T47D (cell line): ENCODE data around the gene BRD9.
"Not testable (repeated sequence)": the region's sequence is repeated elsewhere in the genome, so short reads cannot be mapped to it uniquely, and the experiment has no call there.

Experiments
- DNase-seq, 2 experiments: peaks; one replicate each; pipeline versions ENCODE4 v3.0.0 to v3.0.0-alpha.2; 2011 to 2012; ENCODE audit warnings: low read depth in 1 of 2, low spot score in 1 of 2
- JUND ChIP-seq: IDR thresholded peaks from 2 replicates; pipeline ENCODE4 v1.6.1; 2012; ENCODE audit warnings: low read depth
- in situ Hi-C: cut with HindIII; loops from 2 replicates; pipeline ENCODE4 v1.10.0; 2016; ENCODE audit warnings: low sequenced_read_pairs, low pct_unique_long_range_greater_than_20kb

BRD9 gene

GRCh38 chr5:931570-932145 lies 39.1 kb upstream of the BRD9 start:
- in situ Hi-C loops: no loop called here
- TF ChIP-seq JUND: no peak
- no peak for DNase-seq

- TF ChIP-seq JUND: no peak
- in situ Hi-C loops: no loop called here
- DNase-seq: peak in 1 of 2 experiments; percentile 48
These were observed 38.3 kb upstream of the BRD9 start for GRCh38 chr5:930866-931265.

- no peak for DNase-seq
- in situ Hi-C loops: no loop called here
- no peak for TF ChIP-seq JUND
These were observed 37.0 kb upstream of the BRD9 start for GRCh38 chr5:929596-929995.

- in situ Hi-C loops, DNase-seq: not testable (repeated sequence)
These were observed 36.6 kb upstream of the BRD9 start for GRCh38 chr5:929182-929581.

- in situ Hi-C loops: no loop called here
- no peak for DNase-seq
- TF ChIP-seq JUND: no peak
These were observed 34.8 kb upstream of the BRD9 start for GRCh38 chr5:927172-928015.

- TF ChIP-seq JUND: no peak
- in situ Hi-C loops: no loop called here
- DNase-seq: no peak
These were observed 34.0 kb upstream of the BRD9 start for GRCh38 chr5:926417-927171.

- DNase-seq: peak; percentile 86 to 97
- TF ChIP-seq JUND: no peak
- in situ Hi-C loops: no loop called here
These were observed 30.8 kb upstream of the BRD9 start for GRCh38 chr5:923281-923873.

- no peak for DNase-seq
- no peak for TF ChIP-seq JUND
- in situ Hi-C loops: no loop called here
These were observed 30.1 kb upstream of the BRD9 start for GRCh38 chr5:922436-923280.

- no peak for TF ChIP-seq JUND
- DNase-seq: no peak
- in situ Hi-C loops: no loop called here
These were observed 29.1 kb upstream of the BRD9 start for GRCh38 chr5:921456-922435.

- in situ Hi-C loops: no loop called here
- no peak for TF ChIP-seq JUND
- no peak for DNase-seq
These were observed 27.7 kb upstream of the BRD9 start for GRCh38 chr5:920321-920720.
